22Rv1 (cell line): ENCODE results near the gene CACTIN.
"Not testable (repeated sequence)": the region's sequence is repeated elsewhere in the genome, so short reads cannot be mapped to it uniquely, and the experiment has no call there.

ENCODE experiments used
- H3K27ac ChIP-seq: fragments of 450-650 bp; 2 replicates; pipeline ENCODE4 v1.5.1; 2017
- CTCF ChIP-seq: fragments of 450-650 bp; IDR thresholded peaks from 2 replicates; pipeline ENCODE4 v1.5.1; 2017; ENCODE audit warnings: mild to moderate bottlenecking
- ZFX ChIP-seq: fragments of 450-650 bp; IDR thresholded peaks from 2 replicates; pipeline ENCODE4 v1.6.1; 2017; ENCODE audit warnings: antibody characterized with exemption, borderline replicate concordance

CACTIN gene

DNA sequence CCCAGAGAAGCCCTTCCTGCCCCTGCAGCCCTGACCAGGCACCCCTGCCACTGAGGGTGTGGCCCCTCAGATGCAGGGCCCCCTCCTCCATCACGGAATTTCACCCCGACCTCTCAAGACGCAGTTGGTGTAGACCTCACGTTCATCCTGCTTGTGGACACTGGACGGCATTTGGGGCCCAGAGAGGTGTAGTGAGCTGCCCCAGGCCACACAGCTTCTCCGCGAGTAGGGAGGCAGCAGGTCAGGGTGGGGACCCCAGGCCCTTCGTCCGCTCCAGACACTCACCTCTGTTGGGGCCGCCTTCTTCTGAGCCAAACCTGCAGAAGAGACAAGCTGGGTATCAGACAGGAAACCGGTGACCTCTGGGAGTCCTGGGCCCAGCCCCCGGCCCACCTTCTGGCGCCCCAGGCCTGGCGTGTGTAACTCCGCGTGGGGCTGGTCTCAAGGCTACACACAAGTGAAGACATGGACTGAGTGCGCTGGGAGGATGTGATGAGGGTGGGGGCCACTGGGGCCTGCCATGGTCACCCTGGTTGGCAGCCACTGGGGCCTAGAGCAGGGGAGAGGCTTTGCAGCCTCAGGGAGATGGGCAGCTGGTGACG lies 40.5 kb upstream of the CACTIN start:
- no peak overlapping the region for H3K27ac ChIP-seq
- TF ChIP-seq CTCF: no peak
- TF ChIP-seq ZFX: no peak

- not testable (repeated sequence) for H3K27ac ChIP-seq
Measured at GRCh38 chr19:3666545-3666856, 39.9 kb upstream of the CACTIN start.

DNA sequence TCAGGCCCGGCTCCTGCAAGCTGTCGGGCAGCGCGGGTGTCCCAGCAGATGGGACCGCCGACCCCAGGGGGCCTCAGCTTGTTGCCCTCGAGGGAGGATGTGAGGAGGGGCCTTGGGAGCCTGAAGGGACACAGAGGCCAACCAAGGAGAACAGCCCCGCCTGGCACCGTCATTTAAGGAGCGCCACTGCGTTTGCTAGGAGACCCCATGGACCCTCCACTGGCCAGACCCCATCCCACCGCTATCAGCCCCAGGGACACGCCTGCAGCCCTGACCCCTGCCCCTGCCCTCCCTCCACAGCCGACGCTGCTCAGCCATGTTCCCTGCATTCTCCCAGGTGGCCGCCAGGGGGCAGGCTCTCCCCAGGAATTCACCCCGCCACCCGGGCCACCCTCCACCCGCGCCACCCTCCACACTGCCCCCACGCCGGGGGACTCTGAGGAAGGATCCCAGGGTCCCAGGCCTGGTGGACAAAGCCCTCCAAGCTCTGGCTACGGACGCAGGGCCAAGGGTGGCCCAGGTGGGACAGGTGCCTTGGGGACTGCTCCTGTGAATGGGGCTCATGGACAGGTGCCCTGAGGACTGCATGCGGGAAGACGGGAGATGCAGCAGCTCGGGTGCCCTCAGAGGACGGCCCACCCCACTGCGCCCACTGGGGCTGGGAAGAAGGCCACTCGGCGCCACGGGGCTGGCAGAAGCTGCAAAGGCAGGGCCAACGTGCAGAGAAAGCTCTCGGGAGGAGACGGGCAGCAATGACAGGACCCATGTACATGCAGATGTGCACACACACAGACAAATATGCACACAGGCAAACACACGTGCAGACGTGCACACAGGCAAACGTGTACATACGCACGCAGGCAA lies 39.3 kb upstream of the CACTIN start:
- no peak overlapping the region for H3K27ac ChIP-seq
- TF ChIP-seq ZFX (no peak), CTCF (peak; percentile 96)

GRCh38 chr19:3664879-3665642 lies 38.5 kb upstream of the CACTIN start:
- TF ChIP-seq ZFX (no peak), CTCF (no peak)
- no peak overlapping the region for H3K27ac ChIP-seq

DNA sequence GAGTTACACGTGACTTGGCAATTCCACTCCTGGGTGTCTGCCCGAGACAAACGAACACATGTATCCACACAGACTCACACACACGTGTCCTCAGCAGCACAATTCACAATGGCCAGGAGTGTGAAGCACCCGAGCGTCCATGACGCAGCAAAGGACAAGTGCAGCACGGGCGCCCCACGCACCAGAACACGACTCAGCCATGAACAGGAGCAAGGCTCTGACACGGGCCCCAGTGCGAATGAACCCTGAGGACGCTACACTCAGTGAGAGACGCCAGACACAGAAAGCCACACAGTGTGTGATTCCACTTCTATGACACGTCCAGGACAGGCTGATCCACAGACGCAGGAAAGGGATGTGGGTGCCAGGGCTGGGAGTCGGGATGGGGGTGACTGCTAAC lies 37.2 kb upstream of the CACTIN start:
- no peak overlapping the region for H3K27ac ChIP-seq
- TF ChIP-seq CTCF (no peak), ZFX (no peak)

- H3K27ac ChIP-seq: no peak overlapping the region
- no peak for TF ChIP-seq CTCF
- TF ChIP-seq ZFX: no peak
Measured at GRCh38 chr19:3661284-3662238, 35.0 kb upstream of the CACTIN start.

- H3K27ac ChIP-seq: no peak overlapping the region
- TF ChIP-seq ZFX (no peak), CTCF (no peak)
Measured at GRCh38 chr19:3660493-3661219, 34.1 kb upstream of the CACTIN start.
